Stimulated activated CD8-positive, alpha-beta memory T cell treated with anti-CD3 and anti-CD28 coated beads, Interleukin-12 subunit alpha, Interleukin-12 subunit beta, amount 100 ng/mL, for 1 hour (primary cell): ENCODE data around the gene PIH1D2.
"Not testable (repeated sequence)": the region's sequence is repeated elsewhere in the genome, so short reads cannot be mapped to it uniquely, and the experiment has no call there.

Experiments
- DNase-seq: peaks from one replicate; pipeline ENCODE4 v3.0.0-alpha.2; 2020; ENCODE audit warnings: low read depth

PIH1D2 gene

GRCh38 chr11:112073941-112074811 lies at the start of gene PIH1D2, which contains the start of gene NKAPD1:
Gene PIH1D2 (minus strand): TSS chr11:112074017. CDS start chr11:112073174, 843 bp downstream.
Gene NKAPD1 (plus strand): TSS chr11:112074299. CDS start chr11:112075575, 1,276 bp downstream.
- DNase-seq: peak; percentile 68

GRCh38 chr11:112123129-112123528 lies 49.3 kb upstream of the PIH1D2 start:
- DNase-seq: no peak

GRCh38 chr11:112121981-112122615 lies 48.3 kb upstream of the PIH1D2 start:
- no peak for DNase-seq

- no peak for DNase-seq
Measured at GRCh38 chr11:112118176-112118575, 44.4 kb upstream of the PIH1D2 start.

- DNase-seq: no peak
Measured at GRCh38 chr11:112115386-112115785, 41.6 kb upstream of the PIH1D2 start.

GRCh38 chr11:112114460-112114859 lies 40.6 kb upstream of the PIH1D2 start:
- DNase-seq: no peak

GRCh38 chr11:112113539-112114457 lies 40.0 kb upstream of the PIH1D2 start:
- DNase-seq: no peak

GRCh38 chr11:112106070-112106469 lies 32.3 kb upstream of the PIH1D2 start:
- DNase-seq: no peak

- DNase-seq: no peak
Measured at GRCh38 chr11:112103446-112103845, 29.6 kb upstream of the PIH1D2 start.

GRCh38 chr11:112100462-112100861 lies 26.6 kb upstream of the PIH1D2 start:
- no peak for DNase-seq

GRCh38 chr11:112097734-112098528 lies 24.1 kb upstream of the PIH1D2 start:
- DNase-seq: no peak

- no peak for DNase-seq
Measured at GRCh38 chr11:112096194-112096593, 22.4 kb upstream of the PIH1D2 start.

- not testable (repeated sequence) for DNase-seq
Measured at GRCh38 chr11:112095302-112095701, 21.5 kb upstream of the PIH1D2 start.

GRCh38 chr11:112087212-112087611 lies 13.4 kb upstream of the PIH1D2 start:
- no peak for DNase-seq

- DNase-seq: peak; percentile 93
Measured at GRCh38 chr11:112086422-112087191, 12.8 kb upstream of the PIH1D2 start, which contains the start of the genes SDHD and TIMM8B. Gene SDHD (plus strand): TSS chr11:112086873. CDS start chr11:112086908, 35 bp downstream. Gene TIMM8B (minus strand): TSS chr11:112086756. CDS start chr11:112086723, 33 bp downstream.

- peak; percentile 1 for DNase-seq
Measured at GRCh38 chr11:112085822-112086421, 12.1 kb upstream of the PIH1D2 start.

GRCh38 chr11:112082729-112083128 lies 8.9 kb upstream of the PIH1D2 start:
- no peak for DNase-seq

- DNase-seq: no peak
Measured at GRCh38 chr11:112062923-112063322, 10.9 kb downstream of the PIH1D2 start.

GRCh38 chr11:112058103-112058502 lies 15.7 kb downstream of the PIH1D2 start:
- DNase-seq: no peak

GRCh38 chr11:112057170-112057569 lies 16.6 kb downstream of the PIH1D2 start:
- DNase-seq: no peak
